ENCODE results near the gene LRCH1. TPM values are rescaled to one million over a fixed set of nuclear protein-coding genes. Genes with fewer than 3 reads are reported as not detected.

LRCH1 gene
- total and polyA plus RNA-seq, 2 experiments from 2014 or later: 3.9 to 9.2 TPM

- H3K4me1 Mint-ChIP-seq: peaks cover 22% of the 10 kb centered on the region; the same call in 2 of the 3 replicates
- peaks cover 18% of the 10 kb centered on the region for H3K27me3 ChIP-seq (ENCODE audit: insufficient read depth)
- no peak overlapping the region for H3K27ac Mint-ChIP-seq
- no peaks in the 10 kb centered on the region for H3K36me3 Mint-ChIP-seq (ENCODE audit: low read depth)
- ATAC-seq (no peak), DNase-seq (ENCODE audit: low spot score) (no peak)
- 0 out of 2 replicates have a peak, but pooled peaks cover 3% of the 10 kb centered on the region for H3F3A ChIP-seq (replicated peaks; ENCODE audit: low read depth)
- H3K4me3 ChIP-seq: no peak overlapping the region
- H3K36me3 ChIP-seq (ENCODE audit: insufficient read depth): no peaks in the 10 kb centered on the region
- no peak overlapping the region for H3K27ac ChIP-seq (ENCODE audit: low read depth)
- no peaks in the 10 kb centered on the region for H3K9me2 ChIP-seq (ENCODE audit: insufficient read depth)
- H3K4me2 ChIP-seq: no peak overlapping the region
- H2AFZ ChIP-seq: no peak overlapping the region
- peaks cover 16% of the 10 kb centered on the region; the same call in 1 of the 2 replicates for H4K20me1 ChIP-seq (replicated peaks; ENCODE audit: insufficient read depth)
- peaks cover 21% of the 10 kb centered on the region for H3K27me3 Mint-ChIP-seq (ENCODE audit: insufficient read depth, low read depth, poor library complexity)
- H3K9me3 Mint-ChIP-seq: no peaks in the 10 kb centered on the region
- H3K4me3 Mint-ChIP-seq: no peak overlapping the region
- TF ChIP-seq EZH2phosphoT487 (IDR thresholded peaks at IDR 0.05; ENCODE audit: unreplicated experiment) (no peak), POLR2AphosphoS5 (IDR thresholded peaks at IDR 0.05; ENCODE audit: low read depth) (no peak), CREB1 (CRISPR knock-in tag; IDR thresholded peaks at IDR 0.05; ENCODE audit: low read depth) (no peak), NANOG (IDR thresholded peaks at IDR 0.05; ENCODE audit: borderline replicate concordance) (no peak), EZH2 (IDR thresholded peaks at IDR 0.05; ENCODE audit: low read depth, unreplicated experiment) (no peak), STAT1 (IDR thresholded peaks at IDR 0.05; ENCODE audit: unreplicated experiment) (no peak), ZNF114 (CRISPR knock-in tag; IDR thresholded peaks at IDR 0.05) (no peak), JUNB (IDR thresholded peaks at IDR 0.05; ENCODE audit: unreplicated experiment) (no peak), ZNF331 (CRISPR knock-in tag; IDR thresholded peaks at IDR 0.05; ENCODE audit: low read depth) (no peak)
- TF ChIP-seq, protein P1, sequence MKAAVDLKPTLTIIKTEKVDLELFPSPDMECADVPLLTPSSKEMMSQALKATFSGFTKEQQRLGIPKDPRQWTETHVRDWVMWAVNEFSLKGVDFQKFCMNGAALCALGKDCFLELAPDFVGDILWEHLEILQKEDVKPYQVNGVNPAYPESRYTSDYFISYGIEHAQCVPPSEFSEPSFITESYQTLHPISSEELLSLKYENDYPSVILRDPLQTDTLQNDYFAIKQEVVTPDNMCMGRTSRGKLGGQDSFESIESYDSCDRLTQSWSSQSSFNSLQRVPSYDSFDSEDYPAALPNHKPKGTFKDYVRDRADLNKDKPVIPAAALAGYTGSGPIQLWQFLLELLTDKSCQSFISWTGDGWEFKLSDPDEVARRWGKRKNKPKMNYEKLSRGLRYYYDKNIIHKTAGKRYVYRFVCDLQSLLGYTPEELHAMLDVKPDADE (IDR thresholded peaks at IDR 0.05): no peak
- TF ChIP-seq, protein P2, sequence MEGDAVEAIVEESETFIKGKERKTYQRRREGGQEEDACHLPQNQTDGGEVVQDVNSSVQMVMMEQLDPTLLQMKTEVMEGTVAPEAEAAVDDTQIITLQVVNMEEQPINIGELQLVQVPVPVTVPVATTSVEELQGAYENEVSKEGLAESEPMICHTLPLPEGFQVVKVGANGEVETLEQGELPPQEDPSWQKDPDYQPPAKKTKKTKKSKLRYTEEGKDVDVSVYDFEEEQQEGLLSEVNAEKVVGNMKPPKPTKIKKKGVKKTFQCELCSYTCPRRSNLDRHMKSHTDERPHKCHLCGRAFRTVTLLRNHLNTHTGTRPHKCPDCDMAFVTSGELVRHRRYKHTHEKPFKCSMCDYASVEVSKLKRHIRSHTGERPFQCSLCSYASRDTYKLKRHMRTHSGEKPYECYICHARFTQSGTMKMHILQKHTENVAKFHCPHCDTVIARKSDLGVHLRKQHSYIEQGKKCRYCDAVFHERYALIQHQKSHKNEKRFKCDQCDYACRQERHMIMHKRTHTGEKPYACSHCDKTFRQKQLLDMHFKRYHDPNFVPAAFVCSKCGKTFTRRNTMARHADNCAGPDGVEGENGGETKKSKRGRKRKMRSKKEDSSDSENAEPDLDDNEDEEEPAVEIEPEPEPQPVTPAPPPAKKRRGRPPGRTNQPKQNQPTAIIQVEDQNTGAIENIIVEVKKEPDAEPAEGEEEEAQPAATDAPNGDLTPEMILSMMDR (conservative IDR thresholded peaks at IDR 0.05; ENCODE audit: low read depth in 2 of 2): no peak
- TF ChIP-seq, protein P3, sequence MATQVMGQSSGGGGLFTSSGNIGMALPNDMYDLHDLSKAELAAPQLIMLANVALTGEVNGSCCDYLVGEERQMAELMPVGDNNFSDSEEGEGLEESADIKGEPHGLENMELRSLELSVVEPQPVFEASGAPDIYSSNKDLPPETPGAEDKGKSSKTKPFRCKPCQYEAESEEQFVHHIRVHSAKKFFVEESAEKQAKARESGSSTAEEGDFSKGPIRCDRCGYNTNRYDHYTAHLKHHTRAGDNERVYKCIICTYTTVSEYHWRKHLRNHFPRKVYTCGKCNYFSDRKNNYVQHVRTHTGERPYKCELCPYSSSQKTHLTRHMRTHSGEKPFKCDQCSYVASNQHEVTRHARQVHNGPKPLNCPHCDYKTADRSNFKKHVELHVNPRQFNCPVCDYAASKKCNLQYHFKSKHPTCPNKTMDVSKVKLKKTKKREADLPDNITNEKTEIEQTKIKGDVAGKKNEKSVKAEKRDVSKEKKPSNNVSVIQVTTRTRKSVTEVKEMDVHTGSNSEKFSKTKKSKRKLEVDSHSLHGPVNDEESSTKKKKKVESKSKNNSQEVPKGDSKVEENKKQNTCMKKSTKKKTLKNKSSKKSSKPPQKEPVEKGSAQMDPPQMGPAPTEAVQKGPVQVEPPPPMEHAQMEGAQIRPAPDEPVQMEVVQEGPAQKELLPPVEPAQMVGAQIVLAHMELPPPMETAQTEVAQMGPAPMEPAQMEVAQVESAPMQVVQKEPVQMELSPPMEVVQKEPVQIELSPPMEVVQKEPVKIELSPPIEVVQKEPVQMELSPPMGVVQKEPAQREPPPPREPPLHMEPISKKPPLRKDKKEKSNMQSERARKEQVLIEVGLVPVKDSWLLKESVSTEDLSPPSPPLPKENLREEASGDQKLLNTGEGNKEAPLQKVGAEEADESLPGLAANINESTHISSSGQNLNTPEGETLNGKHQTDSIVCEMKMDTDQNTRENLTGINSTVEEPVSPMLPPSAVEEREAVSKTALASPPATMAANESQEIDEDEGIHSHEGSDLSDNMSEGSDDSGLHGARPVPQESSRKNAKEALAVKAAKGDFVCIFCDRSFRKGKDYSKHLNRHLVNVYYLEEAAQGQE (IDR thresholded peaks at IDR 0.05; ENCODE audit: unreplicated experiment): no peak
- TF ChIP-seq, protein P4, sequence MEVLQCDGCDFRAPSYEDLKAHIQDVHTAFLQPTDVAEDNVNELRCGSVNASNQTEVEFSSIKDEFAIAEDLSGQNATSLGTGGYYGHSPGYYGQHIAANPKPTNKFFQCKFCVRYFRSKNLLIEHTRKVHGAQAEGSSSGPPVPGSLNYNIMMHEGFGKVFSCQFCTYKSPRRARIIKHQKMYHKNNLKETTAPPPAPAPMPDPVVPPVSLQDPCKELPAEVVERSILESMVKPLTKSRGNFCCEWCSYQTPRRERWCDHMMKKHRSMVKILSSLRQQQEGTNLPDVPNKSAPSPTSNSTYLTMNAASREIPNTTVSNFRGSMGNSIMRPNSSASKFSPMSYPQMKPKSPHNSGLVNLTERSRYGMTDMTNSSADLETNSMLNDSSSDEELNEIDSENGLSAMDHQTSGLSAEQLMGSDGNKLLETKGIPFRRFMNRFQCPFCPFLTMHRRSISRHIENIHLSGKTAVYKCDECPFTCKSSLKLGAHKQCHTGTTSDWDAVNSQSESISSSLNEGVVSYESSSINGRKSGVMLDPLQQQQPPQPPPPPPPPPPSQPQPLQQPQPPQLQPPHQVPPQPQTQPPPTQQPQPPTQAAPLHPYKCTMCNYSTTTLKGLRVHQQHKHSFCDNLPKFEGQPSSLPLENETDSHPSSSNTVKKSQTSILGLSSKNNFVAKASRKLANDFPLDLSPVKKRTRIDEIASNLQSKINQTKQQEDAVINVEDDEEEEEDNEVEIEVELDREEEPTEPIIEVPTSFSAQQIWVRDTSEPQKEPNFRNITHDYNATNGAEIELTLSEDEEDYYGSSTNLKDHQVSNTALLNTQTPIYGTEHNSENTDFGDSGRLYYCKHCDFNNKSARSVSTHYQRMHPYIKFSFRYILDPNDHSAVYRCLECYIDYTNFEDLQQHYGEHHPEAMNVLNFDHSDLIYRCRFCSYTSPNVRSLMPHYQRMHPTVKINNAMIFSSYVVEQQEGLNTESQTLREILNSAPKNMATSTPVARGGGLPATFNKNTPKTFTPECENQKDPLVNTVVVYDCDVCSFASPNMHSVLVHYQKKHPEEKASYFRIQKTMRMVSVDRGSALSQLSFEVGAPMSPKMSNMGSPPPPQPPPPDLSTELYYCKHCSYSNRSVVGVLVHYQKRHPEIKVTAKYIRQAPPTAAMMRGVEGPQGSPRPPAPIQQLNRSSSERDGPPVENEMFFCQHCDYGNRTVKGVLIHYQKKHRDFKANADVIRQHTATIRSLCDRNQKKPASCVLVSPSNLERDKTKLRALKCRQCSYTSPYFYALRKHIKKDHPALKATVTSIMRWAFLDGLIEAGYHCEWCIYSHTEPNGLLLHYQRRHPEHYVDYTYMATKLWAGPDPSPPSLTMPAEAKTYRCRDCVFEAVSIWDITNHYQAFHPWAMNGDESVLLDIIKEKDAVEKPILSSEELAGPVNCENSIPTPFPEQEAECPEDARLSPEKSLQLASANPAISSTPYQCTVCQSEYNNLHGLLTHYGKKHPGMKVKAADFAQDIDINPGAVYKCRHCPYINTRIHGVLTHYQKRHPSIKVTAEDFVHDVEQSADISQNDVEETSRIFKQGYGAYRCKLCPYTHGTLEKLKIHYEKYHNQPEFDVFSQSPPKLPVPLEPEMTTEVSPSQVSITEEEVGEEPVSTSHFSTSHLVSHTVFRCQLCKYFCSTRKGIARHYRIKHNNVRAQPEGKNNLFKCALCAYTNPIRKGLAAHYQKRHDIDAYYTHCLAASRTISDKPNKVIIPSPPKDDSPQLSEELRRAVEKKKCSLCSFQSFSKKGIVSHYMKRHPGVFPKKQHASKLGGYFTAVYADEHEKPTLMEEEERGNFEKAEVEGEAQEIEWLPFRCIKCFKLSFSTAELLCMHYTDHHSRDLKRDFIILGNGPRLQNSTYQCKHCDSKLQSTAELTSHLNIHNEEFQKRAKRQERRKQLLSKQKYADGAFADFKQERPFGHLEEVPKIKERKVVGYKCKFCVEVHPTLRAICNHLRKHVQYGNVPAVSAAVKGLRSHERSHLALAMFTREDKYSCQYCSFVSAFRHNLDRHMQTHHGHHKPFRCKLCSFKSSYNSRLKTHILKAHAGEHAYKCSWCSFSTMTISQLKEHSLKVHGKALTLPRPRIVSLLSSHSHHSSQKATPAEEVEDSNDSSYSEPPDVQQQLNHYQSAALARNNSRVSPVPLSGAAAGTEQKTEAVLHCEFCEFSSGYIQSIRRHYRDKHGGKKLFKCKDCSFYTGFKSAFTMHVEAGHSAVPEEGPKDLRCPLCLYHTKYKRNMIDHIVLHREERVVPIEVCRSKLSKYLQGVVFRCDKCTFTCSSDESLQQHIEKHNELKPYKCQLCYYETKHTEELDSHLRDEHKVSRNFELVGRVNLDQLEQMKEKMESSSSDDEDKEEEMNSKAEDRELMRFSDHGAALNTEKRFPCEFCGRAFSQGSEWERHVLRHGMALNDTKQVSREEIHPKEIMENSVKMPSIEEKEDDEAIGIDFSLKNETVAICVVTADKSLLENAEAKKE (CRISPR knock-in tag; IDR thresholded peaks at IDR 0.05): no peak
- peaks cover 19% of the 10 kb centered on the region for H3K4me1 ChIP-seq (ENCODE audit: insufficient read depth)
- H3K79me2 ChIP-seq (replicated peaks; ENCODE audit: insufficient read depth): peaks cover 62% of the 10 kb centered on the region
Observed at GRCh38 chr13:46555722-46556417, 2.9 kb downstream of the LRCH1 start.
